Activated CD8-positive, alpha-beta T cell treated with anti-CD3 and anti-CD28 coated beads for 36 hours (primary cell): ENCODE data around the gene HDAC8. TPM values are rescaled to one million over a fixed set of nuclear protein-coding genes. Genes with fewer than 3 reads are reported as not detected.
"Not testable (repeated sequence)": the region's sequence is repeated elsewhere in the genome, so short reads cannot be mapped to it uniquely, and the experiment has no call there.

Experiments
- ATAC-seq: fragments of 200-7000 bp; cut with Tn5 transposase; one replicate; pipeline ENCODE4 v1.10.0; 2021; ENCODE audit warnings: mild to moderate bottlenecking, moderate library complexity
- CTCF ChIA-PET: fragments of 350-600 bp; sonication (Branson Sonifier 250); formaldehyde crosslinking; loops from one replicate; lab custom pipeline; 2021; ENCODE audit warnings: antibody characterized with exemption; lab: Charles Lee
- POLR2A ChIA-PET: fragments of 350-600 bp; sonication (Branson Sonifier 250); formaldehyde crosslinking; loops from one replicate; lab custom pipeline; 2021; ENCODE audit warnings: antibody characterized with exemption; lab: Charles Lee
- DNase-seq: peaks from one replicate; pipeline ENCODE4 v3.0.0-alpha.2; 2020
- H3K27ac Mint-ChIP-seq: one replicate; pipeline ENCODE4 v1.8.0; 2021; ENCODE audit warnings: mild to moderate bottlenecking, mixed read lengths
- H3K27me3 Mint-ChIP-seq: one replicate; pipeline ENCODE4 v1.8.0; 2021; ENCODE audit warnings: mixed read lengths
- H3K36me3 Mint-ChIP-seq: one replicate; pipeline ENCODE4 v1.8.0; 2021; ENCODE audit warnings: low read depth, mixed read lengths
- H3K4me1 Mint-ChIP-seq: one replicate; pipeline ENCODE4 v1.8.0; 2021; ENCODE audit warnings: low read depth, mixed read lengths
- H3K4me3 Mint-ChIP-seq: one replicate; pipeline ENCODE4 v1.8.0; 2021; ENCODE audit warnings: mild to moderate bottlenecking, moderate library complexity, mixed read lengths
- H3K9me3 Mint-ChIP-seq: one replicate; pipeline ENCODE4 v1.8.0; 2021; ENCODE audit warnings: mixed read lengths
- intact Hi-C: fragments of 100-400 bp; cut with micrococcal nuclease; formaldehyde crosslinking; loops from one replicate; pipeline ENCODE4 v1.10.0; 2022
- total RNA-seq, 2 experiments: library from RNA; stranded (reverse); gene quantifications; one replicate each; pipeline ENCODE4 v1.2.3, GENCODE V29; 2021
- TF ChIP-seq, protein P1 (sequence below): fragments of 200-600 bp; IDR thresholded peaks from one replicate; pipeline ENCODE4 v1.8.0; 2022; ENCODE audit warnings: antibody characterized with exemption, mild to moderate bottlenecking

HDAC8 gene
- total RNA-seq, 2 experiments from 2014 or later: 14.6 to 17.8 TPM

DNA sequence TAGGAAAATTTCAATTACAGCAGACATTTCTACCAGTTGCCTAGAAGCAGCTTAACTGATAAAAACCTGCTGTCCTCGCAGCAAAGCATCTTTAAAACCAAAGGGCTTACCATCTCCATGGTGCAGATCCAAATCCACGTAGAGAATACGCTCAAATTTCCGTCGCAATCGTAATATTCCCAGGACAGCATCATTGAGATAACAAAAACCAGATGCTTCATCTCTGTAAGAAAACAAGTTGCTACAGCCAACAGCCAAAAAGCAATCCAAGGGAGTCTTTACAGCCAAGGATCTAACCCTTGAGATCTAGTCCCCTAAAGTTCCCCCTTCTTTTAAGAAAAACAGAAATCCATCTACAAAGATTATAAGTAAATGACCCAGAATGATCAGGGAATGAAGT, 77.6 kb downstream of the HDAC8 start:
- Mint-ChIP-seq H3K4me3 (no peak overlapping the region), H3K36me3 (peaks cover 28% of the 10 kb centered on the region), H3K4me1 (peaks cover 8% of the 10 kb centered on the region), H3K9me3 (peaks cover 1% of the 10 kb centered on the region), H3K27ac (no peak overlapping the region), H3K27me3 (no peaks in the 10 kb centered on the region)
- ChIA-PET POLR2A (no interaction called here), CTCF (no interaction called here)
- DNase-seq (no peak), ATAC-seq (no peak)
- TF ChIP-seq, protein P1, sequence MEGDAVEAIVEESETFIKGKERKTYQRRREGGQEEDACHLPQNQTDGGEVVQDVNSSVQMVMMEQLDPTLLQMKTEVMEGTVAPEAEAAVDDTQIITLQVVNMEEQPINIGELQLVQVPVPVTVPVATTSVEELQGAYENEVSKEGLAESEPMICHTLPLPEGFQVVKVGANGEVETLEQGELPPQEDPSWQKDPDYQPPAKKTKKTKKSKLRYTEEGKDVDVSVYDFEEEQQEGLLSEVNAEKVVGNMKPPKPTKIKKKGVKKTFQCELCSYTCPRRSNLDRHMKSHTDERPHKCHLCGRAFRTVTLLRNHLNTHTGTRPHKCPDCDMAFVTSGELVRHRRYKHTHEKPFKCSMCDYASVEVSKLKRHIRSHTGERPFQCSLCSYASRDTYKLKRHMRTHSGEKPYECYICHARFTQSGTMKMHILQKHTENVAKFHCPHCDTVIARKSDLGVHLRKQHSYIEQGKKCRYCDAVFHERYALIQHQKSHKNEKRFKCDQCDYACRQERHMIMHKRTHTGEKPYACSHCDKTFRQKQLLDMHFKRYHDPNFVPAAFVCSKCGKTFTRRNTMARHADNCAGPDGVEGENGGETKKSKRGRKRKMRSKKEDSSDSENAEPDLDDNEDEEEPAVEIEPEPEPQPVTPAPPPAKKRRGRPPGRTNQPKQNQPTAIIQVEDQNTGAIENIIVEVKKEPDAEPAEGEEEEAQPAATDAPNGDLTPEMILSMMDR: no peak
- intact Hi-C loops: no loop called here

DNA sequence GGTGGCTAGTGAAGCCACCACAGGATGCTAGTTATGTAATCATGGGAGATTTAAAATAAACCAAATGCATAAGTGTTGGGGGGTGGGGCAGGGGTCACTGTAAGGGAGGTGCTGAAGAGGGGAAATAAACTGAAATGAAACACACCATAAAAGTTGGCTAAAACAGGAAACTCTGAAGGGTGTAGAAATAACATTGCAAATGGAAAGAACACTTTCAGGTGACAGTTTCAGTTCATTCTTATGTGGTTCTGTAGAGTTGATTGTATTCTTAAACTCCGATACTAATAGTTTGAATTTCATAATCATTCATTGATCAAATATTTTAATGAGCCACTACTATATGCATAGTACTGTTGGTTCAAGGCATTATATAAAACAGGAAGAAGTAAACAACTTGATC, 80.1 kb downstream of the HDAC8 start:
- Mint-ChIP-seq H3K27me3 (no peaks in the 10 kb centered on the region), H3K27ac (no peak overlapping the region), H3K4me3 (no peak overlapping the region), H3K36me3 (peaks cover 30% of the 10 kb centered on the region), H3K9me3 (no peaks in the 10 kb centered on the region), H3K4me1 (peaks cover 8% of the 10 kb centered on the region)
- ChIA-PET POLR2A (no interaction called here), CTCF (no interaction called here)
- ATAC-seq: no peak
- DNase-seq: no peak
- TF ChIP-seq, protein P1: no peak
- intact Hi-C loops: no loop called here

DNA sequence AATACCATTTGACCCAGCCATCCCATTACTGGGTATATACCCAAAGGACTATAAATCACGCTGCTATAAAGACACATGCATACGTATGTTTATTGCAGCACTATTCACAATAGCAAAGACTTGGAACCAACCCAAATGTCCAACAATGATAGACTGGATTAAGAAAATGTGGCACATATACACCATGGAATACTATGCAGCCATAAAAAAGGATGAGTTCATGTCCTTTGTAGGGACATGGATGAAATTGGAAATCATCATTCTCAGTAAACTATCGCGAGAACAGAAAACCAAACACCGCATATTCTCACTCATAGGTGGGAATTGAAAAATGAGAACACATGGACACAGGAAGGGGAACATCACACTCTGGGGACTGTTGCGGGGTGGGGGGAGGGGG, 82.4 kb downstream of the HDAC8 start:
- H3K4me3 Mint-ChIP-seq, POLR2A ChIA-PET, H3K9me3 Mint-ChIP-seq, DNase-seq, H3K27me3 Mint-ChIP-seq, ATAC-seq, CTCF ChIA-PET, intact Hi-C loops, H3K4me1 Mint-ChIP-seq, H3K27ac Mint-ChIP-seq: not testable (repeated sequence)
- peaks cover 37% of the 10 kb centered on the region for H3K36me3 Mint-ChIP-seq

DNA sequence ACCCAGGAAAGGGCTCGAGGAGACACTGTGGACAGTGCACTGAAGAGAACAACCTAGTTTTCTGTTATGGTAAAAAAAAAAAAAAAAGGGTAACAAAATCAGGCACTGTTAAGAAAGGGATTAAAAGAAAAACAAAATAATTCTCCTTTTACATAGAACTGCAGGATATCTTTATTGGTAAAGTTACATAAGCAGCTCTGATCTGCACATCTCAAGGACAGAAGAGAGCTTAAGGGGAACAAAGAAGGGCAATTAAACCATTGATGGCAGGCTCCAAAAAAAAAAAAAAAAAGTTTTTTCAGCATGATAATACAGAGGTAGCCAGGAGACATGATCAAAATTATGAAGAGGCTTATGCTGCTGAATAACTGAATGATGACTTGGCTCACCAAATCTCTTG, 85.0 kb downstream of the HDAC8 start:
- Mint-ChIP-seq H3K27ac (no peak overlapping the region), H3K4me1 (peaks cover 5% of the 10 kb centered on the region), H3K36me3 (peaks cover 33% of the 10 kb centered on the region), H3K4me3 (no peak overlapping the region), H3K9me3 (no peaks in the 10 kb centered on the region), H3K27me3 (no peaks in the 10 kb centered on the region)
- intact Hi-C loops: no loop called here
- TF ChIP-seq, protein P1: no peak
- DNase-seq: no peak
- POLR2A ChIA-PET: interaction anchor here (0.7 kb wide), 1 partner anchor 60 kb away, joined by 3 read pairs; no protein-coding TSS in a partner anchor
- ATAC-seq: no peak
- CTCF ChIA-PET: no interaction called here

DNA sequence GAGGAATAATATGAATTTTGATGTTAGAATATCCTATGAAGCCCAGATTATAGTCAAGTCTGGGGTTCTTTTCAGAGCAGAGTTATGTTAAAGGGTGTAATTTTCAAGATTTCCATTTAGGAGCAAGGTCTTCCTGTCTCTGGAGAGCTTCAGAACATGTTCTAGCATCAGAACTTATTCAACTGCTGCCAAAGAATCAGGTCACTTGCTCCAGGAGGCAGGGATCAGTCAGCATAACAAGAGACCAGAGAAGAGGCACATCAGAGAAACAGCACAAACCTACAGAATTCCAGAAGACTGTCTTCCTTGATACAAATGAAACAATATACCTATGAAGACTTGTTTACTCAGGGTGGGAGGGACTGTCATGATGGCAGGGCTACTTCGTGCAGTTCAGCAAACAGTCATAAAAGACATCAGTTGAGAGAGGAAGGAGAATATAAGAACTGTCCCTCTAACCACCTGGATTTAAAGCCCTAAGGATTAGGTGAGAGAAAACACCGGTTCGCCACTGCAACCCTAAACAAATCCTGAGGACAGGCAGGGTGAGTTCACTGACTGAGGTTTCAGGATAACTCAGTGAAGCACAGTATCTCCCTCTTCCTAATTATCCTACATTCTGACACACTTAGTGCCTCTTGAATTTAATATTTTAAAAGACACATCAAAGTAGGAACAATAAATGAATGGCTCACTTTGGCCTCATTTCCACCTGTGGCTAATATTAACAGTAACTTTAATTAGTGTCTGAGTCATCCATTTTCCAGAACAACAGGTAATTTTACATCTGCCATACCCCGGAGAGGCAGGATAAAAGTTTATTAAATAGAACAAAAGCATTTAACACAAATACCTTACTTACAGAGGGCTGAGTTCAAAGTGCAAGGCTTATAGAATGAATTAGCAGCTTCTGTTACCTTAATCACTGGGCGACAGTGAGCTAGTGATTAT, 93.0 kb downstream of the HDAC8 start:
- H3K4me3 Mint-ChIP-seq: no peak overlapping the region
- H3K27ac Mint-ChIP-seq: no peak overlapping the region
- DNase-seq (no peak), ATAC-seq (no peak)
- H3K27me3 Mint-ChIP-seq: no peaks in the 10 kb centered on the region
- TF ChIP-seq, protein P1: no peak
- no peaks in the 10 kb centered on the region for H3K4me1 Mint-ChIP-seq
- POLR2A ChIA-PET: no interaction called here
- H3K36me3 Mint-ChIP-seq: peaks cover 7% of the 10 kb centered on the region
- H3K9me3 Mint-ChIP-seq: no peaks in the 10 kb centered on the region
- CTCF ChIA-PET: no interaction called here
- intact Hi-C loops: no loop called here
